Common myeloid progenitor, CD34-positive (primary cell): ENCODE measurements around the gene INTS7.

Source experiments
- CTCF ChIA-PET: fragments of 350-600 bp; sonication (Branson Sonifier 250); formaldehyde crosslinking; loops from one replicate; lab custom pipeline; 2021; ENCODE audit warnings: antibody characterized with exemption; lab: Charles Lee
- POLR2A ChIA-PET: fragments of 350-600 bp; sonication (Branson Sonifier 250); formaldehyde crosslinking; loops from one replicate; lab custom pipeline; 2021; ENCODE audit warnings: antibody characterized with exemption; lab: Charles Lee
- DNase-seq, 3 donors: peaks; one replicate each; pipeline versions ENCODE4 v3.0.0 to v3.0.0-alpha.2; 2013
- H3K27ac ChIP-seq, 2 experiments: 1 replicate in 1 of 2; 2 replicates in 1 of 2; pipeline ENCODE4 v1.7.0; 2013; ENCODE audit warnings: inconsistent platforms in 2 of 2, low read length in 2 of 2, mild to moderate bottlenecking in 2 of 2, low read depth in 1 of 2, moderate library complexity in 1 of 2; ENCODE audit not compliant: severe bottlenecking in 2 of 2, insufficient read depth in 1 of 2, poor library complexity in 1 of 2
- H3K27me3 ChIP-seq, 5 experiments: replicated peaks in 2 of 5; 1 replicate in 3 of 5; 2 replicates in 2 of 5; pipeline versions ENCODE4 v1.6.1 to v1.7.0; 2013; ENCODE audit warnings: low read length in 4 of 5, mild to moderate bottlenecking in 2 of 5, moderate library complexity in 2 of 5, inconsistent platforms in 1 of 5; ENCODE audit not compliant: insufficient read depth in 5 of 5, control insufficient read depth in 4 of 5
- H3K36me3 ChIP-seq, 4 experiments: 1 replicate in 2 of 4; 2 replicates in 2 of 4; pipeline versions ENCODE4 v1.6.1 to v1.7.0; 2013; ENCODE audit warnings: low read length in 3 of 4, control low read depth in 1 of 4, mild to moderate bottlenecking in 1 of 4; ENCODE audit not compliant: control insufficient read depth in 4 of 4, insufficient read depth in 4 of 4
- H3K4me1 ChIP-seq, 4 experiments: 1 replicate in 3 of 4; 2 replicates in 1 of 4; pipeline versions ENCODE4 v1.6.1 to v1.7.1; 2013; ENCODE audit warnings: low read length in 3 of 4, mild to moderate bottlenecking in 3 of 4, control low read depth in 1 of 4, inconsistent platforms in 1 of 4, moderate library complexity in 1 of 4; ENCODE audit not compliant: control insufficient read depth in 4 of 4, insufficient read depth in 4 of 4; ENCODE audit errors: control extremely low read depth in 1 of 4
- H3K4me3 ChIP-seq, 7 experiments: 1 replicate in 4 of 7; 2 replicates in 3 of 7; pipeline versions ENCODE4 v1.5.1 to v1.7.0; 2013; ENCODE audit warnings: mild to moderate bottlenecking in 7 of 7, low read length in 6 of 7, moderate library complexity in 6 of 7, inconsistent platforms in 2 of 7, low read depth in 2 of 7, control low read depth in 1 of 7; ENCODE audit not compliant: insufficient read depth in 4 of 7, control insufficient read depth in 1 of 7; ENCODE audit errors: extremely low read depth in 1 of 7
- H3K9me3 ChIP-seq, 5 experiments: 1 replicate in 4 of 5; 2 replicates in 1 of 5; pipeline versions ENCODE4 v1.6.1 to v1.7.1; 2013; ENCODE audit warnings: low read length in 4 of 5, mild to moderate bottlenecking in 2 of 5, inconsistent platforms in 1 of 5, low read depth in 1 of 5, moderate library complexity in 1 of 5; ENCODE audit not compliant: control insufficient read depth in 4 of 5, insufficient read depth in 2 of 5; ENCODE audit errors: control extremely low read depth in 1 of 5
- WGBS: methylation state at CpG from one replicate; pipeline ENCODE4 v1.1.5; 2013; ENCODE audit not compliant: insufficient coverage; 5-methylcytosine and 5-hydroxymethylcytosine counted together

Gene INTS7

DNA sequence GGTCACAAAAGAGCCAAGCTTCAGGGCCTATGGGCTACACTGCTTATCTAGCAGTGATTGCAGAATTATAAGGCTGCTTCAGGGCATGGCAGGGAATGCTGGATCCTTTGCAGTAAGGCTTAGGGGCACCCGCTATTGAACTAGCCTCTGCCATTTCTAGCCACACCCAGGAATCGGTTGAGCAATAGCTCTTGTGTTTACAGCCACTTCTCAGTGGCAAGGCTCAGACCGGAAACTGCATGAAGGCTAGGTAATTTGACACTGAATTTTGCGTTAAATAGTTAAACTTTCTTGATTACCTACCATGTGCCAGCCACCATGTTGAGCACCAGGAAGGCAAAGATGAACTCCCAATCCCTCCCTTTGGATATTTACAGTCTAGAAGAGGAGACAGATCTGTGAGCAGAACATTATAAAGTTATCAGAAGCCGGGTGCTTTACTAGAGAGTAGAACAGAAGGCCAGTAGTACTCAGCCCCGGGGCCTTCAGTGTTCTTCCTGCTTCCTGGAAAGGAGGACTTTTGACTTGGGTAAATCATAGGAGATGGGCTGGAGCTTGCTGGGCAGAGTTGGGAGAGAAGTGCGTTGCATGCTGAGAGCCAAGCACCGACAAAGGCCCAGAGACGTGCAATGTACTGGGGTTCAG is 106.2 kb downstream of the INTS7 start:
- no peaks in the 10 kb centered on the region for H3K9me3 ChIP-seq
- H3K36me3 ChIP-seq, result no peaks in the 10 kb centered on the region
- CTCF ChIA-PET, result interaction anchor here (1.5 kb wide), 1 partner anchor 8 kb away, joined by 4 read pairs; no protein-coding TSS in a partner anchor
- H3K27me3 ChIP-seq, result no peaks in the 10 kb centered on the region
- peaks cover 2 to 18% (median 7%) of the 10 kb centered on the region in 4 experiments for H3K4me1 ChIP-seq
- no peak overlapping the region for H3K27ac ChIP-seq
- peak in 1 of 3 donors; percentile 12 for DNase-seq
- 87% methylated on average over 8 of the region's 9 CpGs for WGBS
- peak overlapping the region in 1 of 7 experiments; percentile 17 for H3K4me3 ChIP-seq
- POLR2A ChIA-PET, result no interaction called here

GRCh38 chr1:211928290-211928801 is 107.0 kb downstream of the INTS7 start:
- Histone ChIP-seq H3K27ac (peak overlapping the region in 1 of 2 experiments; percentile 43), H3K36me3 (no peaks in the 10 kb centered on the region), H3K27me3 (no peaks in the 10 kb centered on the region), H3K4me3 (no peak overlapping the region), H3K9me3 (no peaks in the 10 kb centered on the region), H3K4me1 (peaks cover 2 to 18% (median 7%) of the 10 kb centered on the region in 4 experiments)
- DNase-seq, result peak; percentile 7 to 41 (median 21)
- no CpG with 5 or more reads among the region's 1 CpG for WGBS
- ChIA-PET POLR2A (no interaction called here), CTCF (no interaction called here)

DNA sequence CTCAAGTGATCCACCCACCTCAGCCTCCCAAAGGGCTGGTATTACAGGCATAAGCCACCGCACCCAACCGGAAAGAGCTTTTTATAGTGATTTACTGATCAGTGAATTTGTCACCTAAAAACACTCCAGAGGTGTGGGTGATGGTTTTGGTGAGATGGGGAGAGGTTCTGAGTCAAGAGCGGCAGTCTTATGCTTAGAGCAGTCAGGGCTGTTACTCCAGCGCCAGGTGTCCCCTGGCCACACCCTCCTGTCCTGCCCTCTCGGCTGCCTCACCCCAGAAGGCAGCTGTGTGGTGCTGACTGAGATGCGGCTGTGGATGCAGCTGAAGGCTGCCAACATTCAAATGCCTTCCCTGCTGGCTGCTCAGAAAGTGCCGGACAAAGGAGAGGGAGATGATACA is 110.3 kb downstream of the INTS7 start:
- DNase-seq, result no peak
- Histone ChIP-seq H3K4me1 (peaks cover 2 to 13% (median 7%) of the 10 kb centered on the region in 4 experiments), H3K27me3 (no peaks in the 10 kb centered on the region), H3K36me3 (no peaks in the 10 kb centered on the region), H3K9me3 (no peaks in the 10 kb centered on the region), H3K4me3 (no peak overlapping the region), H3K27ac (no peak overlapping the region)
- ChIA-PET CTCF (no interaction called here), POLR2A (interaction anchor here (0.6 kb wide), 1 partner anchor 1799 kb away, joined by 5 read pairs; no protein-coding TSS in a partner anchor)
- 89% methylated on average over 3 of the region's 7 CpGs for WGBS

GRCh38 chr1:211924256-211924655 is 111.1 kb downstream of the INTS7 start:
- POLR2A ChIA-PET, result interaction anchor here (0.5 to 0.6 kb wide), 3 partner anchors 14 to 1798 kb away, joined by 3 to 5 read pairs (median 3); no protein-coding TSS in a partner anchor

DNA sequence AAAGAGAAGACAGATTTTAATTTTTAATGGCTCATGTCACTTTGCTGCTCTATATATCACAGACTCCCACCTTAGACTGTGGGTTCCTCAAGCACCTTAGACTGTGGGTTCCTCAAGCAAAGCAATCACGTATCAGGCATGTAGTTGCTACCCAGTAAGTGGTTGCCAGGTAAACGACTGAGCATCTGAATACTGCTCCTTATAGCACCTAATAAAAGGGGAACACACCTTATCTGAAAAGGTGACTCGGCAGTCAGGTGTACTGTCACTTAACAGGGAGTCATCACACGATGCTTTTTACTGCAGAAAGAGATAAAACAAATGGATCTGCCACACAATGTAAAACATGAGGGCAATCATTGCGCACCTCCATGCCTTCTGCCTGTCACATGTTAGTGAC is 112.3 kb downstream of the INTS7 start:
- no peaks in the 10 kb centered on the region for H3K9me3 ChIP-seq
- WGBS, result 94% methylated on average over 5 of the region's 5 CpGs
- DNase-seq, result no peak
- no peak overlapping the region for H3K27ac ChIP-seq
- H3K27me3 ChIP-seq, result no peaks in the 10 kb centered on the region
- CTCF ChIA-PET, result no interaction called here
- H3K4me1 ChIP-seq, result no peaks in the 10 kb centered on the region
- H3K4me3 ChIP-seq, result no peak overlapping the region
- POLR2A ChIA-PET, result no interaction called here
- H3K36me3 ChIP-seq, result no peaks in the 10 kb centered on the region

More at GRCh38 chr1:211924256-211924655, 111.1 kb downstream of the INTS7 start:
- H3K4me3 ChIP-seq, result no peak overlapping the region
- H3K9me3 ChIP-seq, result no peaks in the 10 kb centered on the region
- H3K27ac ChIP-seq, result no peak overlapping the region
- H3K36me3 ChIP-seq, result no peaks in the 10 kb centered on the region
- DNase-seq, result no peak
- peaks cover under 1 to 11% (median 6%) of the 10 kb centered on the region in 4 experiments for H3K4me1 ChIP-seq
- WGBS, result 96% methylated on average over 6 of the region's 10 CpGs
- no peaks in the 10 kb centered on the region for H3K27me3 ChIP-seq
- CTCF ChIA-PET, result no interaction called here

DNA sequence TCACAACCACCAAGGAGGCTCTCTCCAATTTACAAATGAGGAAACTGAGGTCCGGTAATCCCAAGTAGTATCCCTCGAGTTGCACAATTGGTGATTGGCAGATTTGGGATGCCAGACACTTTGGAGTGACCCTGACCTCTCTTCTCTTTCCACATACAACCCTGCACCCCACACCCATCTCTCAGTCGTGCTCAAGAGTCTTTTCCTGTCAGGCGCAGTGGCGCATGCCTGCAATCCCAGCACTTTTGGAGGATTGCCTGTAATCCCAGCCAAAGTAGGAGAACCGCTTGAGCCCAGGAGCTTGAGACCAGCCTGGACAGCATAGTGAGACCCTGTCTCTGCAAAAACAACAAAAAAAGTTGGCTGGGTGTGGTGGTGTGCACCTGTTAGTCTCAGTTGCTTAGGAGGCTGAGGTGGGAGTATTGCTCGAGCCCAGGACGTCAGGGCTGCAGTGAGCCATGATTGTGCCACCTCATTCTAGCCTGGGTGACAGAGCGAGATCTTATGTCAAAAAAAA is 113.7 kb downstream of the INTS7 start:
- H3K4me3 ChIP-seq, result no peak overlapping the region
- no peaks in the 10 kb centered on the region for H3K27me3 ChIP-seq
- no peak for DNase-seq
- no peak overlapping the region for H3K27ac ChIP-seq
- H3K4me1 ChIP-seq, result no peaks in the 10 kb centered on the region
- H3K36me3 ChIP-seq, result no peaks in the 10 kb centered on the region
- WGBS, result 99% methylated on average over 8 of the region's 9 CpGs
- ChIA-PET POLR2A (interaction anchor here (0.6 kb wide), 1 partner anchor 629 kb away, joined by 3 read pairs; no protein-coding TSS in a partner anchor), CTCF (interaction anchor here (1.7 kb wide), 1 partner anchor 8 kb away, joined by 4 read pairs; no protein-coding TSS in a partner anchor)
- H3K9me3 ChIP-seq, result no peaks in the 10 kb centered on the region
